Kasumi-1 (cell line): ENCODE results near the gene CHCHD5.

ENCODE experiments used
- DNase-seq, 2 experiments: peaks; one replicate each; lab custom pipeline; 2025; lab: John Stamatoyannopoulos, UW

Gene CHCHD5

GRCh38 chr2:112623913-112624777 is 39.7 kb downstream of the CHCHD5 start:
- DNase-seq = peak; percentile 23 to 39

- DNase-seq = no peak
These were observed 41.2 kb downstream of the CHCHD5 start for GRCh38 chr2:112625474-112626114.

- DNase-seq = peak; percentile 69 to 75
These were observed 42.2 kb downstream of the CHCHD5 start for GRCh38 chr2:112626604-112627059.

GRCh38 chr2:112627060-112628040 is 42.9 kb downstream of the CHCHD5 start:
- DNase-seq = peak; percentile 92 to 94

GRCh38 chr2:112629224-112629623 is 44.8 kb downstream of the CHCHD5 start:
- DNase-seq = no peak

- DNase-seq = no peak
These were observed 45.4 kb downstream of the CHCHD5 start for GRCh38 chr2:112629823-112630222.

- no peak for DNase-seq
These were observed 45.9 kb downstream of the CHCHD5 start for GRCh38 chr2:112630268-112630667.

- no peak for DNase-seq
These were observed 49.3 kb downstream of the CHCHD5 start for GRCh38 chr2:112633708-112634107.

GRCh38 chr2:112634153-112634873 is 49.9 kb downstream of the CHCHD5 start:
- no peak for DNase-seq

- no peak for DNase-seq
These were observed 50.4 kb downstream of the CHCHD5 start for GRCh38 chr2:112634874-112635157.

- DNase-seq = no peak
These were observed 52.3 kb downstream of the CHCHD5 start for GRCh38 chr2:112636605-112637288.

- DNase-seq = no peak
These were observed 52.9 kb downstream of the CHCHD5 start for GRCh38 chr2:112637289-112637660.
